ENCODE results near the gene PHACTR3. TPM values are rescaled to one million over a fixed set of nuclear protein-coding genes. Genes with fewer than 3 reads are reported as not detected.

Gene PHACTR3
- total and polyA plus RNA-seq, 2 donors (not counting 1 experiment from before 2014, with no cell fraction given) = not detected

- no peak overlapping the region for H2AFZ ChIP-seq (ENCODE audit: low read length)
- TF ChIP-seq EZH2 (IDR thresholded peaks at IDR 0.05; ENCODE audit: low read length, missing control alignments) (no peak), CTCF (conservative IDR thresholded peaks at IDR 0.05 in 1 of 2, IDR thresholded peaks at IDR 0.05 in 1 of 2; ENCODE audit: low read depth in 1 of 2, low read length in 2 of 2) (no peak)
Observed at GRCh38 chr20:59777814-59778575, 173.7 kb downstream of the PHACTR3 start.

GRCh38 chr20:59778615-59779200 lies 174.4 kb downstream of the PHACTR3 start:
- no peak for DNase-seq (ENCODE audit: low read depth in 2 of 2)
- no peaks in the 10 kb centered on the region for H4K20me1 ChIP-seq (ENCODE audit: control insufficient read depth, extremely low read depth, insufficient read depth, low read length)
- H3K27ac ChIP-seq (ENCODE audit: insufficient read depth, low read length) = no peak overlapping the region
- H3K27me3 ChIP-seq (ENCODE audit: control insufficient read depth, insufficient read depth, low read length) = no peaks in the 10 kb centered on the region
- H3K4me3 ChIP-seq (replicated peaks in 1 of 4; ENCODE audit: control extremely low read depth in 1 of 4, insufficient read depth in 1 of 4, low read depth in 3 of 4, low read length in 4 of 4) = no peak overlapping the region
- no peaks in the 10 kb centered on the region for H3K9me3 ChIP-seq (ENCODE audit: control insufficient read depth, insufficient read depth, low read depth, low read length)
- TF ChIP-seq EZH2 (IDR thresholded peaks at IDR 0.05; ENCODE audit: low read length, missing control alignments) (no peak), CTCF (conservative IDR thresholded peaks at IDR 0.05 in 1 of 2, IDR thresholded peaks at IDR 0.05 in 1 of 2; ENCODE audit: low read depth in 1 of 2, low read length in 2 of 2) (no peak)
- no peaks in the 10 kb centered on the region for H3K36me3 ChIP-seq (ENCODE audit: control insufficient read depth, insufficient read depth, low read length)
- no peaks in the 10 kb centered on the region for H3K4me1 ChIP-seq (ENCODE audit: control insufficient read depth, extremely low read depth, insufficient read depth, low read length)
- H2AFZ ChIP-seq (ENCODE audit: low read length) = no peak overlapping the region
- no peak overlapping the region for H3K4me2 ChIP-seq (ENCODE audit: extremely low read depth, insufficient read depth, low read length)
- H3K79me2 ChIP-seq (ENCODE audit: control insufficient read depth, insufficient read depth, low read length) = no peaks in the 10 kb centered on the region
- H3K9ac ChIP-seq (ENCODE audit: insufficient read depth, low read length) = no peak overlapping the region

More at GRCh38 chr20:59777814-59778575, 173.7 kb downstream of the PHACTR3 start:
- no peaks in the 10 kb centered on the region for H4K20me1 ChIP-seq (ENCODE audit: control insufficient read depth, extremely low read depth, insufficient read depth, low read length)
- no peak for DNase-seq (ENCODE audit: low read depth in 2 of 2)
- H3K27ac ChIP-seq (ENCODE audit: insufficient read depth, low read length) = no peak overlapping the region
- no peaks in the 10 kb centered on the region for H3K36me3 ChIP-seq (ENCODE audit: control insufficient read depth, insufficient read depth, low read length)
- H3K9me3 ChIP-seq (ENCODE audit: control insufficient read depth, insufficient read depth, low read depth, low read length) = no peaks in the 10 kb centered on the region
- H3K4me2 ChIP-seq (ENCODE audit: extremely low read depth, insufficient read depth, low read length) = no peak overlapping the region
- H3K79me2 ChIP-seq (ENCODE audit: control insufficient read depth, insufficient read depth, low read length) = no peaks in the 10 kb centered on the region
- H3K27me3 ChIP-seq (ENCODE audit: control insufficient read depth, insufficient read depth, low read length) = no peaks in the 10 kb centered on the region
- H3K9ac ChIP-seq (ENCODE audit: insufficient read depth, low read length) = no peak overlapping the region
- no peak overlapping the region for H3K4me3 ChIP-seq (replicated peaks in 1 of 4; ENCODE audit: control extremely low read depth in 1 of 4, insufficient read depth in 1 of 4, low read depth in 3 of 4, low read length in 4 of 4)
- H3K4me1 ChIP-seq (ENCODE audit: control insufficient read depth, extremely low read depth, insufficient read depth, low read length) = no peaks in the 10 kb centered on the region

- H2AFZ ChIP-seq (ENCODE audit: low read length) = no peak overlapping the region
- no peak overlapping the region for H3K27ac ChIP-seq (ENCODE audit: insufficient read depth, low read length)
- H3K4me1 ChIP-seq (ENCODE audit: control insufficient read depth, extremely low read depth, insufficient read depth, low read length) = no peaks in the 10 kb centered on the region
- no peak overlapping the region for H3K4me2 ChIP-seq (ENCODE audit: extremely low read depth, insufficient read depth, low read length)
- H3K9ac ChIP-seq (ENCODE audit: insufficient read depth, low read length) = no peak overlapping the region
- no peaks in the 10 kb centered on the region for H4K20me1 ChIP-seq (ENCODE audit: control insufficient read depth, extremely low read depth, insufficient read depth, low read length)
- TF ChIP-seq EZH2 (IDR thresholded peaks at IDR 0.05; ENCODE audit: low read length, missing control alignments) = no peak
- TF ChIP-seq CTCF (conservative IDR thresholded peaks at IDR 0.05 in 1 of 2, IDR thresholded peaks at IDR 0.05 in 1 of 2; ENCODE audit: low read depth in 1 of 2, low read length in 2 of 2) = no peak
- H3K36me3 ChIP-seq (ENCODE audit: control insufficient read depth, insufficient read depth, low read length) = no peaks in the 10 kb centered on the region
- no peak overlapping the region for H3K4me3 ChIP-seq (replicated peaks in 1 of 4; ENCODE audit: control extremely low read depth in 1 of 4, insufficient read depth in 1 of 4, low read depth in 3 of 4, low read length in 4 of 4)
- no peaks in the 10 kb centered on the region for H3K27me3 ChIP-seq (ENCODE audit: control insufficient read depth, insufficient read depth, low read length)
- no peak for DNase-seq (ENCODE audit: low read depth in 2 of 2)
- H3K79me2 ChIP-seq (ENCODE audit: control insufficient read depth, insufficient read depth, low read length) = no peaks in the 10 kb centered on the region
- no peaks in the 10 kb centered on the region for H3K9me3 ChIP-seq (ENCODE audit: control insufficient read depth, insufficient read depth, low read depth, low read length)
Observed at GRCh38 chr20:59779656-59780380, 175.5 kb downstream of the PHACTR3 start.
